Karpas-422 (cell line): ENCODE data around the gene CBARP. TPM values are rescaled to one million over a fixed set of nuclear protein-coding genes. Genes with fewer than 3 reads are reported as not detected.

ENCODE experiments used
- total RNA-seq: library from RNA; depleted of rRNA; stranded (reverse); fragments of >200 nt; shearing (Covaris generic); gene quantifications from 2 replicates; pipeline ENCODE4 v1.2.3, GENCODE V29; 2014; ENCODE audit warnings: low replicate concordance; rRNA removed

Gene CBARP
- total RNA-seq, 1 experiment from 2014 or later = 1.6 TPM

Other genes with a start within 250 kb of the CBARP start
- 1.4 TPM in 1 of 2 replicates, not detected in the other for gene GRIN3B, start 237.6 kb downstream of the CBARP start, total RNA-seq
- gene TMEM259, start 216.9 kb downstream of the CBARP start, total RNA-seq = 133 and 167 TPM in 2 replicates
- not detected in 2 replicates for gene RNU6-2, start 216.5 kb downstream of the CBARP start, total RNA-seq
- gene CNN2, start 211.4 kb downstream of the CBARP start, total RNA-seq = 88.6 and 97.9 TPM in 2 replicates
- 23.8 and 31.7 TPM in 2 replicates for gene ABCA7, start 197.9 kb downstream of the CBARP start, total RNA-seq
- gene ARHGAP45, start 170.8 kb downstream of the CBARP start, total RNA-seq = 31.5 and 114 TPM in 2 replicates
- 117 and 222 TPM in 2 replicates for gene POLR2E, start 142.6 kb downstream of the CBARP start, total RNA-seq
- 286 and 423 TPM in 2 replicates for gene GPX4, start 134.0 kb downstream of the CBARP start, total RNA-seq
- 7.9 and 17.1 TPM in 2 replicates for gene SBNO2, start 63.7 kb downstream of the CBARP start, total RNA-seq
- 40.3 and 102 TPM in 2 replicates for gene STK11, start 32.2 kb downstream of the CBARP start, total RNA-seq
- 64.3 and 110 TPM in 2 replicates for gene ATP5F1D, start 3.7 kb upstream of the CBARP start, total RNA-seq
- gene MIDN, start 10.6 kb upstream of the CBARP start, total RNA-seq = 21.4 and 40.5 TPM in 2 replicates
- 141 and 291 TPM in 2 replicates for gene CIRBP, start 31.3 kb upstream of the CBARP start, total RNA-seq
- 32.7 and 68.1 TPM in 2 replicates for gene FAM174C, start 37.5 kb upstream of the CBARP start, total RNA-seq
- not detected in 2 replicates for gene EFNA2, start 47.9 kb upstream of the CBARP start, total RNA-seq
- 98.1 and 129 TPM in 2 replicates for gene NDUFS7, start 145.9 kb upstream of the CBARP start, total RNA-seq
- 63.7 and 144 TPM in 2 replicates for gene GAMT, start 163.5 kb upstream of the CBARP start, total RNA-seq
- gene DAZAP1, start 169.6 kb upstream of the CBARP start, total RNA-seq = 110 and 244 TPM in 2 replicates
- gene RPS15, start 200.4 kb upstream of the CBARP start, total RNA-seq = 2,088 and 3,414 TPM in 2 replicates
- gene APC2, start 212.1 kb upstream of the CBARP start, total RNA-seq = 1.1 and 2.8 TPM in 2 replicates
- gene C19orf25, start 241.2 kb upstream of the CBARP start, total RNA-seq = 26.4 and 62.2 TPM in 2 replicates